ENCODE measurements around the gene OR6V1. TPM values are rescaled to one million over a fixed set of nuclear protein-coding genes. Genes with fewer than 3 reads are reported as not detected.

OR6V1 gene
- total and polyA plus RNA-seq, 2 donors (not counting 1 experiment from before 2014, with no cell fraction given): not detected

DNA sequence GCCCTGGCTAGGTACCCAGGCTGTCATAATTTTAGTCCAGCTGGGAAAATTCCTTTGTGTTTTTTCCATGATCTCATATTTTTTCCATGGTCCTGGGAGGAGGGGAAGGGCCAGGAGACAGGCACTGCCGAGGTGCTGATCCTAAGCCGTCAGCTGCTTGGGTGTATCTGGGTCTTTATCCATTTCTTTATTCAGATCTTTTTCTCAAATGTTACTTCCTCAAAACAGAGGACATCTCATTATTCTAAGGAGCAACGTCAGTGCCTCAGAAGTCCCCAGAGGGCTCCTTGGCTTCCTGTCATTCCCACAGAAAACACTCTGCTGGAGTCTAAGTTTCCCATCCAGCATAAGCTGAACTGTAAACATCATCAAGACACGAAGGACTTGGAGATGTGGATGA lies 2.8 kb upstream of the OR6V1 start:
- Mint-ChIP-seq H3K9me3 (ENCODE audit: insufficient read depth) (no peaks in the 10 kb centered on the region), H3K4me1 (peaks cover 50% of the 10 kb centered on the region), H3K4me3 (peak overlapping the region; percentile 1), H3K27ac (no peak overlapping the region), H3K27me3 (no peaks in the 10 kb centered on the region)
- peak overlapping the region; percentile 13 for H2AFZ ChIP-seq (ENCODE audit: insufficient read depth, low read depth, low read length, poor library complexity, severe bottlenecking)
- peak overlapping the region; percentile 58 for H3K4me2 ChIP-seq (replicated peaks; ENCODE audit: low read depth, low read length, poor library complexity, severe bottlenecking)
- no peak overlapping the region for H3K27ac ChIP-seq (ENCODE audit: low read length in 2 of 2)
- DNase-seq (peak; percentile 15), ATAC-seq (ENCODE audit: low read depth) (peak; percentile 17)
- TF ChIP-seq, protein P1, sequence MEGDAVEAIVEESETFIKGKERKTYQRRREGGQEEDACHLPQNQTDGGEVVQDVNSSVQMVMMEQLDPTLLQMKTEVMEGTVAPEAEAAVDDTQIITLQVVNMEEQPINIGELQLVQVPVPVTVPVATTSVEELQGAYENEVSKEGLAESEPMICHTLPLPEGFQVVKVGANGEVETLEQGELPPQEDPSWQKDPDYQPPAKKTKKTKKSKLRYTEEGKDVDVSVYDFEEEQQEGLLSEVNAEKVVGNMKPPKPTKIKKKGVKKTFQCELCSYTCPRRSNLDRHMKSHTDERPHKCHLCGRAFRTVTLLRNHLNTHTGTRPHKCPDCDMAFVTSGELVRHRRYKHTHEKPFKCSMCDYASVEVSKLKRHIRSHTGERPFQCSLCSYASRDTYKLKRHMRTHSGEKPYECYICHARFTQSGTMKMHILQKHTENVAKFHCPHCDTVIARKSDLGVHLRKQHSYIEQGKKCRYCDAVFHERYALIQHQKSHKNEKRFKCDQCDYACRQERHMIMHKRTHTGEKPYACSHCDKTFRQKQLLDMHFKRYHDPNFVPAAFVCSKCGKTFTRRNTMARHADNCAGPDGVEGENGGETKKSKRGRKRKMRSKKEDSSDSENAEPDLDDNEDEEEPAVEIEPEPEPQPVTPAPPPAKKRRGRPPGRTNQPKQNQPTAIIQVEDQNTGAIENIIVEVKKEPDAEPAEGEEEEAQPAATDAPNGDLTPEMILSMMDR (IDR thresholded peaks at IDR 0.05): no peak
- TF ChIP-seq EZH2 (IDR thresholded peaks at IDR 0.05; ENCODE audit: borderline replicate concordance, insufficient read depth, low read depth, low read length, poor library complexity, severe bottlenecking): no peak
- H3K36me3 ChIP-seq (replicated peaks in 1 of 2; ENCODE audit: control extremely low read depth in 1 of 2, control insufficient read depth in 1 of 2, extremely low read depth in 1 of 2, insufficient read depth in 2 of 2, low read length in 1 of 2): no peaks in the 10 kb centered on the region
- ChIA-PET CTCF (no interaction called here), POLR2A (no interaction called here)
- H3K79me2 ChIP-seq (ENCODE audit: control insufficient read depth, insufficient read depth, low read length): no peaks in the 10 kb centered on the region
- peaks cover 28 to 37% of the 10 kb centered on the region in 2 donors for H3K4me1 ChIP-seq (ENCODE audit: control insufficient read depth in 2 of 2, insufficient read depth in 2 of 2, low read length in 2 of 2)
- H3K9me3 ChIP-seq (ENCODE audit: control extremely low read depth in 1 of 3, control insufficient read depth in 2 of 3, insufficient read depth in 1 of 3, low read length in 2 of 3): peaks cover 0 to 8% (median 0%) of the 10 kb centered on the region in 3 donors
- 0% methylated on average over 1 of the region's 4 CpGs for WGBS (ENCODE audit: insufficient coverage)
- no peak overlapping the region for H3K4me3 ChIP-seq (ENCODE audit: control extremely low read depth in 1 of 5, extremely low read depth in 1 of 5, insufficient read depth in 1 of 5, low read depth in 2 of 5, low read length in 4 of 5)
- H3K9ac ChIP-seq (ENCODE audit: low read length): peak overlapping the region; percentile 18
- no peaks in the 10 kb centered on the region for H3K27me3 ChIP-seq (replicated peaks in 1 of 4; ENCODE audit: control extremely low read depth in 1 of 4, control insufficient read depth in 3 of 4, insufficient read depth in 4 of 4, low read length in 3 of 4)
- intact Hi-C loops (cut with micrococcal nuclease): no loop called here
- H4K20me1 ChIP-seq (ENCODE audit: control insufficient read depth, insufficient read depth, low read length, poor library complexity, severe bottlenecking): no peaks in the 10 kb centered on the region

DNA sequence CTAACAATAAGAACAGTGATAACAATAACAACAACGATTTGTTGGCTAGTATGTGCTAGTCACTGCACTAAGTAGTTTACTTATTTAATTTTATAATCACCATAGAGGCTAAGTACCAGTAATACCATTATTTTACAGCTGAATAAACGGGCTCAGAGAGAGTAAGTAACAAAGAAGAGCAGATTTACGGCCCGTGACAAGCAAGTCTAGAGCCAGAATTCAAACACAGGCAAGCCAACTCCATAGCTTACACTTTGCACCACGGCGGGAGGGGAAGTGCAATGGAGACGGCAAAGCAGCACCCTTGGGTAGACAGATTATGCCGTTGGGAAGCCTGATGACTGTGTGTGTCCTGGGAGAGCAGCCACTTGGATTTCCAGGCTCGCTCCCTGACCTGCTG lies 1.2 kb upstream of the OR6V1 start:
- H3K27ac Mint-ChIP-seq: no peak overlapping the region
- no peak overlapping the region for H3K27ac ChIP-seq (ENCODE audit: low read length in 2 of 2)
- POLR2A ChIA-PET: no interaction called here

More for the DNA sequence above, 1.2 kb upstream of the OR6V1 start:
- peaks cover 50% of the 10 kb centered on the region for H3K4me1 Mint-ChIP-seq
- no peak overlapping the region for H3K4me3 Mint-ChIP-seq
- no peaks in the 10 kb centered on the region for H3K27me3 Mint-ChIP-seq
- Histone ChIP-seq H3K9ac (ENCODE audit: low read length) (no peak overlapping the region), H3K4me3 (ENCODE audit: control extremely low read depth in 1 of 5, extremely low read depth in 1 of 5, insufficient read depth in 1 of 5, low read depth in 2 of 5, low read length in 4 of 5) (no peak overlapping the region), H3K9me3 (ENCODE audit: control extremely low read depth in 1 of 3, control insufficient read depth in 2 of 3, insufficient read depth in 1 of 3, low read length in 2 of 3) (peaks cover 0 to 8% (median 0%) of the 10 kb centered on the region in 3 donors), H2AFZ (ENCODE audit: insufficient read depth, low read depth, low read length, poor library complexity, severe bottlenecking) (no peak overlapping the region), H3K4me2 (replicated peaks; ENCODE audit: low read depth, low read length, poor library complexity, severe bottlenecking) (no peak overlapping the region), H3K36me3 (replicated peaks in 1 of 2; ENCODE audit: control extremely low read depth in 1 of 2, control insufficient read depth in 1 of 2, extremely low read depth in 1 of 2, insufficient read depth in 2 of 2, low read length in 1 of 2) (no peaks in the 10 kb centered on the region), H4K20me1 (ENCODE audit: control insufficient read depth, insufficient read depth, low read length, poor library complexity, severe bottlenecking) (no peaks in the 10 kb centered on the region), H3K4me1 (ENCODE audit: control insufficient read depth in 2 of 2, insufficient read depth in 2 of 2, low read length in 2 of 2) (peaks cover 28 to 37% of the 10 kb centered on the region in 2 donors), H3K79me2 (ENCODE audit: control insufficient read depth, insufficient read depth, low read length) (no peaks in the 10 kb centered on the region), H3K27me3 (replicated peaks in 1 of 4; ENCODE audit: control extremely low read depth in 1 of 4, control insufficient read depth in 3 of 4, insufficient read depth in 4 of 4, low read length in 3 of 4) (no peaks in the 10 kb centered on the region)
- no peak for DNase-seq
- no peak for TF ChIP-seq EZH2 (IDR thresholded peaks at IDR 0.05; ENCODE audit: borderline replicate concordance, insufficient read depth, low read depth, low read length, poor library complexity, severe bottlenecking)
- TF ChIP-seq, protein P1 (IDR thresholded peaks at IDR 0.05): no peak
- CTCF ChIA-PET: no interaction called here
- intact Hi-C loops (cut with micrococcal nuclease): no loop called here
- H3K9me3 Mint-ChIP-seq (ENCODE audit: insufficient read depth): no peaks in the 10 kb centered on the region
- ATAC-seq (ENCODE audit: low read depth): no peak
- WGBS (ENCODE audit: insufficient coverage): 81% methylated on average over 2 of the region's 9 CpGs

Data from B cell (primary cell).